SK-N-MC (cell line): Measurements from ENCODE around the gene FBRS.

ENCODE experiments used
- EZH2 ChIP-seq: fragments of 200-600 bp; sonication (generic); IDR thresholded peaks from one replicate; pipeline ENCODE4 v1.6.1; 2017; ENCODE audit warnings: antibody characterized with exemption
- POLR2AphosphoS5 ChIP-seq: IDR thresholded peaks from 2 replicates; pipeline ENCODE4 v1.6.1; 2012; ENCODE audit warnings: mild to moderate bottlenecking, low read depth, low read length, borderline replicate concordance

GRCh38 chr16:30697264-30698138, 39.3 kb downstream of the FBRS start:
- TF ChIP-seq POLR2AphosphoS5: no peak
- no peak for TF ChIP-seq EZH2
